ENCODE results near the gene SURF1.

- TF ChIP-seq CTCF (IDR thresholded peaks at IDR 0.05; ENCODE audit: insufficient read depth, low read length) (no peak), POLR2AphosphoS5 (IDR thresholded peaks at IDR 0.05; ENCODE audit: low read depth) (no peak)
These were observed 27.2 kb upstream of the SURF1 start for GRCh38 chr9:133383438-133383837.

All from HL-60 (cell line).